ENCODE data around the gene CIZ1. TPM values are rescaled to one million over a fixed set of nuclear protein-coding genes. Genes with fewer than 3 reads are reported as not detected.

CIZ1 gene
- total and polyA plus RNA-seq, 4 donors: 36.6 to 83.7 (median 50.5) TPM

GRCh38 chr9:128123451-128124080, 67.8 kb downstream of the CIZ1 start:
- ATAC-seq (ENCODE audit: insufficient read depth, low FRiP score) (no peak), DNase-seq (no peak)
- no peaks in the 10 kb centered on the region for H3K27me3 ChIP-seq (ENCODE audit: control insufficient read depth in 3 of 3, insufficient read depth in 3 of 3, low read length in 2 of 3)
- 92 to 95% methylated on average over 21 of the region's 21 CpGs for WGBS, 2 donors
- no peak for TF ChIP-seq CTCF (IDR thresholded peaks at IDR 0.05; ENCODE audit: control extremely low read depth, extremely low read depth)
- peaks cover 0 to 36% (median 3%) of the 10 kb centered on the region in 4 donors for H3K36me3 ChIP-seq (ENCODE audit: control insufficient read depth in 4 of 4, insufficient read depth in 4 of 4, low read length in 4 of 4)
- no peaks in the 10 kb centered on the region for H3K9me3 ChIP-seq (ENCODE audit: control insufficient read depth in 4 of 4, insufficient read depth in 3 of 4, low read length in 3 of 4)
- peaks cover 0 to 10% (median 4%) of the 10 kb centered on the region in 5 donors for H3K4me1 ChIP-seq (ENCODE audit: control insufficient read depth in 5 of 5, insufficient read depth in 5 of 5, low read length in 5 of 5)
- no peak overlapping the region for H3K9ac ChIP-seq (ENCODE audit: insufficient read depth in 1 of 2, low read length in 2 of 2)
- no peak overlapping the region for H3K27ac ChIP-seq (ENCODE audit: low read depth in 1 of 2, low read length in 1 of 2)
- no peak overlapping the region for H3K4me3 ChIP-seq

- TF ChIP-seq CTCF (IDR thresholded peaks at IDR 0.05; ENCODE audit: control extremely low read depth, extremely low read depth): no peak
- no peak overlapping the region for H3K27ac ChIP-seq (ENCODE audit: low read depth in 1 of 2, low read length in 1 of 2)
- DNase-seq: no peak
- H3K9me3 ChIP-seq (ENCODE audit: control insufficient read depth in 4 of 4, insufficient read depth in 3 of 4, low read length in 3 of 4): no peaks in the 10 kb centered on the region
- WGBS, 2 donors: 96% methylated on average over 24 of the region's 24 CpGs
- H3K36me3 ChIP-seq (ENCODE audit: control insufficient read depth in 4 of 4, insufficient read depth in 4 of 4, low read length in 4 of 4): peaks cover 0 to 36% (median 3%) of the 10 kb centered on the region in 4 donors
- H3K27me3 ChIP-seq (ENCODE audit: control insufficient read depth in 3 of 3, insufficient read depth in 3 of 3, low read length in 2 of 3): no peaks in the 10 kb centered on the region
- ATAC-seq (ENCODE audit: insufficient read depth, low FRiP score): no peak
- H3K4me3 ChIP-seq: no peak overlapping the region
- peaks cover 0 to 16% (median 4%) of the 10 kb centered on the region in 5 donors for H3K4me1 ChIP-seq (ENCODE audit: control insufficient read depth in 5 of 5, insufficient read depth in 5 of 5, low read length in 5 of 5)
- H3K9ac ChIP-seq (ENCODE audit: insufficient read depth in 1 of 2, low read length in 2 of 2): no peak overlapping the region
Measured at GRCh38 chr9:128122809-128123175, 68.6 kb downstream of the CIZ1 start.

GRCh38 chr9:128121924-128122808, 69.2 kb downstream of the CIZ1 start:
- WGBS, 2 donors: 89 to 95% methylated on average over 27 of the region's 27 CpGs
- no peak overlapping the region for H3K27ac ChIP-seq (ENCODE audit: low read depth in 1 of 2, low read length in 1 of 2)
- H3K4me1 ChIP-seq (ENCODE audit: control insufficient read depth in 5 of 5, insufficient read depth in 5 of 5, low read length in 5 of 5): peaks cover 0 to 17% (median 4%) of the 10 kb centered on the region in 5 donors
- ATAC-seq (ENCODE audit: insufficient read depth, low FRiP score) (no peak), DNase-seq (no peak)
- no peaks in the 10 kb centered on the region for H3K27me3 ChIP-seq (ENCODE audit: control insufficient read depth in 3 of 3, insufficient read depth in 3 of 3, low read length in 2 of 3)
- H3K4me3 ChIP-seq: no peak overlapping the region
- no peak for TF ChIP-seq CTCF (IDR thresholded peaks at IDR 0.05; ENCODE audit: control extremely low read depth, extremely low read depth)
- H3K9me3 ChIP-seq (ENCODE audit: control insufficient read depth in 4 of 4, insufficient read depth in 3 of 4, low read length in 3 of 4): no peaks in the 10 kb centered on the region
- peaks cover 0 to 36% (median 3%) of the 10 kb centered on the region in 4 donors for H3K36me3 ChIP-seq (ENCODE audit: control insufficient read depth in 4 of 4, insufficient read depth in 4 of 4, low read length in 4 of 4)
- H3K9ac ChIP-seq (ENCODE audit: insufficient read depth in 1 of 2, low read length in 2 of 2): no peak overlapping the region

Data from lung (tissue), 12 donors.